MG63 (cell line): ENCODE data around the gene COPG1. TPM values are rescaled to one million over a fixed set of nuclear protein-coding genes. Genes with fewer than 3 reads are reported as not detected.

ENCODE experiments used
- DNase-seq: peaks from one replicate; pipeline ENCODE4 v3.0.0-alpha.2; 2020
- H3K27me3 ChIP-seq: fragments of 250-450 bp; sonication (Bioruptor Pico); 2 replicates; pipeline ENCODE4 v1.5.1; 2020; ENCODE audit warnings: mild to moderate bottlenecking, moderate library complexity
- H3K36me3 ChIP-seq: fragments of 250-450 bp; sonication (Bioruptor Pico); 2 replicates; pipeline ENCODE4 v1.5.1; 2020; ENCODE audit warnings: mild to moderate bottlenecking, moderate library complexity
- H3K4me3 ChIP-seq: fragments of 250-450 bp; sonication (Bioruptor Pico); 2 replicates; pipeline ENCODE4 v1.5.1; 2020; ENCODE audit warnings: mild to moderate bottlenecking, moderate library complexity
- H3K9me3 ChIP-seq: fragments of 250-450 bp; sonication (Bioruptor Pico); 2 replicates; pipeline ENCODE4 v1.5.1; 2020; ENCODE audit warnings: mild to moderate bottlenecking, moderate library complexity
- total RNA-seq: library from RNA; depleted of rRNA; stranded (reverse); fragments of >200 nt; shearing (Covaris generic); gene quantifications from 2 replicates; pipeline ENCODE4 v1.2.3, GENCODE V29; 2014; ENCODE audit warnings: low replicate concordance

COPG1 gene
- total RNA-seq, 1 experiment from 2014 or later, result 116 TPM

GRCh38 chr3:129295286-129295685, 45.9 kb downstream of the COPG1 start:
- no peak overlapping the region for H3K4me3 ChIP-seq
- no peak for DNase-seq
- H3K27me3 ChIP-seq, result no peaks in the 10 kb centered on the region
- peaks cover 56% of the 10 kb centered on the region for H3K36me3 ChIP-seq
- H3K9me3 ChIP-seq, result no peaks in the 10 kb centered on the region

DNA sequence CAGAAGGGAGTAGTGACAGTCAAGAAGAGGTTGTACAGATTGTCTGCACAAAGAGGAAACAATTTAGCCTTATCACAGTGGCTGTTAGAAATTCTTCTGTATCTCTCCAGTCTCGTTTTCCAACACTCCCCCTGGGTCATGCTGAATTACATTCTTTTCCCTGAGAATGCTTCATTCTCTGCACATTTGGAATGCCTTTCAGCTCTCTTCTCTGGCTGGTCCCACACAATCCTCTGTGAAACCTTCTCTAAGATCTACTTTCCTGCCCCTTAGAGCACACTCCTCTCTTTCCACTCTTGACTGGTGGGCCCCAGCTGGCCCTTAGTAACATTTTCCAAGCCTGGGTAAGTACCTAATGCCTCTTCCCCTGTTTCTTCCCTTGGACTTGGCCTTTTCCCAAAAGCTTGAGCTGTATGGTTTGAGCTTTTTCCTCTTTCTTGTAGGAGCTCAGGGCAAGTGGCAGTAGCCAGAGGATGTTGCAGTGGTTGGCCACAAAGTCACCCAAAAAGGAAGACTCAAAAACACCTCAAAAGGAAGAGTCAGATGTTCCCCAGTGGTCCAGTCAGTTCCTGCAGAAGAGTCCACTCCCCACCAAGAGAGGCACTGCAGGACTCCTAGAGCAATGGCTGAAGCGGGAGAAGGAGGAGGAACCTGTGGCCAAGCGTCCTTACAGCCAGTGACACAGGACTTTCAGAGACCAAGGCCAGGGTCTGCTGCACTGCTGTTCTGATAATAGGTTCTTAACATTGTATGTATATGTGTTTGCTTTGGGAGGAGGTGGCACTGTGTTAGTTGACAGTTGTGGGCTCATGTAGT, 54.9 kb downstream of the COPG1 start:
- Histone ChIP-seq H3K36me3 (peaks cover 38% of the 10 kb centered on the region), H3K27me3 (no peaks in the 10 kb centered on the region), H3K4me3 (no peak overlapping the region), H3K9me3 (no peaks in the 10 kb centered on the region)
- DNase-seq, result no peak

DNA sequence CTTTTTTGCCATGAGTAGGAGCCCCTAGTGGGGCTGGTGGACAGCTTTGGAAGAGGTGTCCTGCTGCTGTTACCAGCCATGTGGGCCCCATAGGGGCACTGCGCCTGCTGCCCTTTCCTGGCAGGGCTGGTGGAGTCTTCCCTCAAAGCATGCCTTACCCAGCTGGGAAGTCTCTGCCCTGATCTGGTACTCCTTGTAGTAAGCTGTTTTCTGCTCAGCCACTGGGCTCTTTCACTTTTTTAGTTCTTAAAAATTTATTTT, 55.5 kb downstream of the COPG1 start:
- Histone ChIP-seq H3K27me3 (no peaks in the 10 kb centered on the region), H3K4me3 (no peak overlapping the region), H3K9me3 (no peaks in the 10 kb centered on the region), H3K36me3 (peaks cover 37% of the 10 kb centered on the region)
- no peak for DNase-seq

- Histone ChIP-seq H3K9me3 (no peaks in the 10 kb centered on the region), H3K4me3 (no peak overlapping the region), H3K27me3 (no peaks in the 10 kb centered on the region), H3K36me3 (peaks cover 34% of the 10 kb centered on the region)
- DNase-seq, result no peak
Observed at GRCh38 chr3:129305592-129306091, 56.2 kb downstream of the COPG1 start.

DNA sequence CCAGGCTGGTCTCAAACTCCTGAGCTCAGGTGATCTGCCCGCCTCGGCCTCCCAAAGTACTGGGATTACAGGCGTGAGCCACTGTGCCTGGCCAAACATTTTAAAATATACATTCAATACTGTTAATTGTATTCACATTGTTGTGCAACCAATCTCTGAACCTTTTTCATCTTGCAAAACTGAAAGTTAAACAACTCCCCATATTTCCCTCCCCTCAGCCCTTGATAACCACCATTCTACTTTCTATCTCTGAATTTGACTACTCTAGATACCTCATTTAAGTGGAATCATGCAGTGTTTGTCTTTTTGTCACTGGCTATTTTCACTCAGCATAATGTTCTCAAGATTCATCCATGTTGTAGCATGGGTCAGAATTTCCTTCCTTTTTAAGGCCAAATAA, 59.2 kb downstream of the COPG1 start:
- DNase-seq, result no peak
- peaks cover 22% of the 10 kb centered on the region for H3K36me3 ChIP-seq
- H3K9me3 ChIP-seq, result no peaks in the 10 kb centered on the region
- H3K4me3 ChIP-seq, result no peak overlapping the region
- H3K27me3 ChIP-seq, result no peaks in the 10 kb centered on the region

DNA sequence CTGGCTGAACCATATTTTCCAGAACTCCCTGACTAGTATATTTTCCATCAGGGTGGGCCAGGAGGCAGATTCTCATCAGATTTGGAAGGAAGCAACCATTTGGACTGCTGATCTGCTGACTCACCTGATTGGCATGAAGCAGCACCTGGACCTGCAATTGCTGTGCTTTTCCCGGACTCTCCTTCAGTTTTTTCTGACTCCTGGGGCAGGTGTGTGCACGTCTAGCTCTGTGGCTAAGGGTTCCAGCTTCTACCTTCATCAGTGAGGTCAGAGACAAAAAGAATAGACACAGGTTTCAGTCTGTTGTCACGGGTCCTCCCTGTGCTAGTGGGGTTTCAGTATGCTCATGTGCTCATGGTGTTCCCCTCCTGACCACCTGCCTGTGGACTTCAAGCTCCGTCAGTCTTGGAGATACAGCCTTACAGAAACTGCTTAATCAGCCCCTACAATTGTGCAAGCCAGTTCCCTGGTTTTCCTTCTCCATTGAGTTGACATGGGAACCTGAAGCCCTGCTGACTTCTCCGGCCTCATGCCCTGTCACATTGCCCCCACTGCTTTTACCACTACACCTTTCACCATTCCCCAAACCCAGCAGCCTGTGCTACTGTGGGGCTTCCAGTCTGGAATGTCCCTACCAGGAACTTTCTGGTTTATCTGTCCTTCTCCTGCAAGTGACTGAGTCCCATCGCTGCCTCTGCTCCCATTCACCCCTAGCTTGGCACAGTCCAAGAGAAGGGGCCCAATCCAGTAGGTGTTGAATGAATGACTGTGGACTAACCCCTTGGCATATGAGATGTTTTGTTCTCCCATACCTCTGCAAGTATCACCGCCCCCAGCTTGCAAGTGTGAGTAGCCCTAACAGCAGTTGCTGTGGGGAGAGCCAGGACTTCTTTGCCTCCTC, 61.0 kb downstream of the COPG1 start:
- H3K4me3 ChIP-seq, result no peak overlapping the region
- peaks cover 7% of the 10 kb centered on the region for H3K36me3 ChIP-seq
- no peak for DNase-seq
- no peaks in the 10 kb centered on the region for H3K27me3 ChIP-seq
- H3K9me3 ChIP-seq, result no peaks in the 10 kb centered on the region

DNA sequence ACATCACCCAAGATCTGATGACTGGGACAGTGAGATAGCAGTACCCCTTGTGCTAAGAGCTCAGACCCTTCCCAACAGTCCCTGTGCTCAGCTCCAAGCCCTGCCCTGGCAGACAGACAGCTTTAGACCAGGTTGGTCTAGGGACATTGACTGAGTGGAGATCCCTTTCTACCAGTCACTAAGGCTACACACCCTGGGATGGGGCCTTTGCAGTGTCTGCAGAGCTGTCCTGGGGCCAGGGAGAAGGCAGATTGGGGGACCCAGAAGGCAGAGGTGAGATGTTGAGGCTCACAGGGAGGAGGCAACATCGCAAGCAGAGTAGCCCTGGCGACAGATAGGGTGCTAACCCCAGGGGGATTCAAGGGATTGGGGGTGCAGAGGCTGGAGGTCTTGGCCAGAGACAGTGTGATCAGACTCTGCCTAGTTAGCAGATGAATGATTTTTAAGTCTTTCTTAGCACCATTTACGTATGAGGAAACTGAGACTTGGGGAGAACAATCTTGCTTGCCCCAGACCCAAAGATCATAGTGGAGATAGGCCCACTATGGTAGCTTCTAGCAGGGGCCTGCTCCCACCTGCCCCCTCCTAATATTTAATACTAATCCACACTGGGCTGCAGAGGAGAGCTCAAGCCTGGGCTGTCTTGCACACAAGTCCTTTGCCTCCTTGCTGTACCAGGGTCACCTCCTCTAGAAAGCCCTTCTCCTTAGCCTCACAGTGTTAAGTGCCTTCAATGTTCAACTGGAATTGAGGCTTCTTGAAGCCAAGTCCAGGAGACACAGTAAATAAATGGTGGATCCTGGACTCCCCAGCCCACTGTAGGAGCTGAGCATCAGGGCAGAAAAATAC, 61.9 kb downstream of the COPG1 start:
- Histone ChIP-seq H3K36me3 (no peaks in the 10 kb centered on the region), H3K27me3 (no peaks in the 10 kb centered on the region), H3K9me3 (no peaks in the 10 kb centered on the region), H3K4me3 (no peak overlapping the region)
- DNase-seq, result no peak

DNA sequence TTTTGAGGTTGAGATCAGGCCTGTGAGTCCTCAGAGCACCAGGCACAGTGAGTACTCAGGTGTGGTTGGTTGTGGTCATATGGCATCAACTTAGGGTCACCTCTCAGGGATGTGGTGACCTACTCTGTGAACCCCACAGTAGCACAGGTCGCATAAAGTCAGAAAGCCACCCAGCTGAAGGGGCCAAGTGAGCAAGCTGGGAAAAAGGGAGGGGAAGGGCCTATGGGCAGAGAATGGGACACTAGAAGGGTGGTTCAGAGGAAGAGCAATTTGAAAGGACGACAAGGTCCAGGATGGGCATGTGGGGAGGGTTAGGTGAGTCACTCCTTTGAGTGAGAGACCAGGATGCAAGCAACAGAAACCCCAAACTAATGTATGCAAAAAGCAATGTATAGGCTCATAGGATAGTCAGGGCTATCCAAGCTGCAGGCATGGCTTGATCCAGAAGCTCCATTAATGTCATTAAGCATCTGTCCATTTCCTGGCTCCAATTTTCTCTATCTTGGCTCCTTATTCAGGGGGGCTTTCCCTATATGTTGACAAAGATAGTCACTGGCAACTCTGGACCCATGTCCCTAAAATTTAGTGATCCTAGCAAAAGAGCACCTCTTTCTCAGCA, 62.7 kb downstream of the COPG1 start:
- DNase-seq, result no peak
- Histone ChIP-seq H3K4me3 (no peak overlapping the region), H3K27me3 (no peaks in the 10 kb centered on the region), H3K36me3 (no peaks in the 10 kb centered on the region), H3K9me3 (no peaks in the 10 kb centered on the region)

GRCh38 chr3:129312671-129313414, 63.4 kb downstream of the COPG1 start:
- H3K27me3 ChIP-seq, result no peaks in the 10 kb centered on the region
- H3K4me3 ChIP-seq, result no peak overlapping the region
- no peak for DNase-seq
- H3K36me3 ChIP-seq, result no peaks in the 10 kb centered on the region
- no peaks in the 10 kb centered on the region for H3K9me3 ChIP-seq

DNA sequence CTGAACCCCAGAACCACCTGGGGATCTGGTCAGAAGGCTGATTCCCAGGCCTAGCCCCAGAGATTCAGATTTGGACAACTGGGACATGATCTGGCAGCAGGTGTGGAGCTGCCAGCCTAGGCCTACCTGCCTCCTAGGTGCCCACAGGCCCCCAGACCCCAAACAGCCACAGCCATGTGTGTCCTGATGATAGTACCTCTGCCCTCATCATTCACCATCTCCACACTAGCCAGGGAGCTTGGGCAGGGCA, 63.9 kb downstream of the COPG1 start:
- Histone ChIP-seq H3K9me3 (no peaks in the 10 kb centered on the region), H3K4me3 (no peak overlapping the region), H3K36me3 (no peaks in the 10 kb centered on the region), H3K27me3 (no peaks in the 10 kb centered on the region)
- no peak for DNase-seq

GRCh38 chr3:129313665-129314385, 64.4 kb downstream of the COPG1 start:
- no peak for DNase-seq
- no peaks in the 10 kb centered on the region for H3K27me3 ChIP-seq
- no peaks in the 10 kb centered on the region for H3K36me3 ChIP-seq
- no peak overlapping the region for H3K4me3 ChIP-seq
- H3K9me3 ChIP-seq, result no peaks in the 10 kb centered on the region

DNA sequence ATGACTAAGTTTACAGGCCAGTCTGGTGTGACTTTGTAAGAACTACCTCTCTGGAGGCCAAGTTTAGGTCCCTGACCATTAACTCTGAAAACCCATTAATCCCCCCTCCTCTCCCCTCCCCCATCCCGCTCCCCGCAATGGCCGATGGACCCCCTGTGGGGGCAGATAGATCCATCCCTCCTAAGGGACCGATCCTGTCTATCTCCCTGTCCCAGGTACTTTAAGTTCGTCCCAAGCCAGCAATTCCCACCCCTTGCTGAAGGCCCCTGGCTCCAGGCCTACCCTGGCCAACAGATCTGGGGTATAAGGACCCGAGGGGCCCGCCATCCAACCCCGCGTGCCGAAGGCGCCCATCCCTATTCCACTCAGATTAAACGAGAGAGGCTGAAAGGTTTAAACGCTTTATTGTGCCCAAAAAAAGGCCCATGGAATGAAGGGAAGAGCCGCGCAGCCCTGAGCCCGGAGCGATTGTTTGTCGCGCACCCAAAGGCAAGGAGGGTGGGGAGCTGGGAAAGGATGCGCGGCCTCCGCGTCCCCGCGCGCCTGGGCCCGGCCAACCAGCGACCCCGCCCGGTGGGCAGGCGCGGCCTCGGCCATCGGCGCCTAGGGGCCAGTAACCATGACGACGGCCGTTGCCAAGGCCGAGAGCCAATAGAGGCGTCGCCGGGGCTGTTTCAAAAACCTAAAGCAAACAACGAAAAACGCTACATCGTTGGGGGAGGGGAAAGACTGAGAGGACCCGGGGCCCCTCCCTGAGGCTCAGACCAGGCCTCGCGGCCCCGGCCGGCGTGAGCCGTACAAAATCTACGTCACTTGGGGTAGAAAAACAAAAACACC, 65.2 kb downstream of the COPG1 start:
- H3K27me3 ChIP-seq, result no peaks in the 10 kb centered on the region
- peak overlapping the region; percentile 90 for H3K4me3 ChIP-seq
- no peaks in the 10 kb centered on the region for H3K9me3 ChIP-seq
- H3K36me3 ChIP-seq, result no peaks in the 10 kb centered on the region
- DNase-seq, result peak; percentile 85

DNA sequence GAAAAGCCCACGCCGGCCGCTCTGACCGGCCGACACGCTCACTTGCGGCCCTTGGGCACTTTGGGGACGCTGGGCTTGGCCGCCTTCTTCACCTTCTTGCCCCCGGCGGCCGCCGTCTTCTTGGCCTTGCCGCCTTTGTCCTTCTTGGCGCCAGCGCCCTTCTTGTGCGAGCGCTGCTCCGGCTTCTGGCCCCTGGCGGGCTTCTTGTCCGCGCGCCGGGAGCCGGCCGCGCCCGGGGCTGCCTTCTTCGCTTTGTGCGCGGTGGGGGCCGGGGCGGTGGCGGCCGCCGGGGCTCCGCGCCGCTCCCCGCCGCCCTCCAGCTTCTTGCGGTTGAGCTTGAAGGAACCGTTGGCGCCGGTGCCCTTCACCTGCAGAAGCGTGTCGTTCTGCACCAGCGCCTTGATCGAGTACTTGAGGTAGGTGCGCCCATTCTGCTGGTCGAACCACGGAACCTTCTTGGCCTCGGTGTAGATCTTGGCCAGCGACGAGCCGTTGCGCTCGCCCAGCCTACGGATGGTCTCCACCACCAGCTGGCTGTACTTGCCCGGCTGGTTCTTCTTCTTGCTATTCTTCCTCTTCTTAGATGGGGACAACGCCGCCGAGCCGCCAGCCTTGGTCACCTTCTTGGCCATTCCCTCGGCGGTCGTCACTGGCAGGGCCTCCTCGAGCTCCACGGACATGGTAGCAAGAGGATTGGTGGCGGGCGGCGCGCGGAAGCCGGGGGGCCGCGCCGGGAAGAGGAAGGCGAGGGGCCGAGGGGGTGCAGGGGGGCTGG, 66.0 kb downstream of the COPG1 start:
- peak; percentile 50 for DNase-seq
- H3K9me3 ChIP-seq, result no peaks in the 10 kb centered on the region
- H3K36me3 ChIP-seq, result no peaks in the 10 kb centered on the region
- H3K27me3 ChIP-seq, result no peaks in the 10 kb centered on the region
- peak overlapping the region; percentile 90 for H3K4me3 ChIP-seq

- Histone ChIP-seq H3K4me3 (peak overlapping the region; percentile 90), H3K36me3 (no peaks in the 10 kb centered on the region), H3K27me3 (no peaks in the 10 kb centered on the region), H3K9me3 (no peaks in the 10 kb centered on the region)
- DNase-seq, result no peak
Observed at GRCh38 chr3:129315998-129316247, 66.5 kb downstream of the COPG1 start.
